Hepatocyte (in vitro differentiated cells): ENCODE results near the gene SPATC1L.

Experiments used
- EZH2 ChIP-seq: fragments of 200-600 bp; sonication (generic); IDR thresholded peaks from 2 replicates; pipeline ENCODE4 v1.6.1; 2016; ENCODE audit warnings: antibody characterized with exemption, mild to moderate bottlenecking, borderline replicate concordance
- EZH2phosphoT487 ChIP-seq: fragments of 200-600 bp; sonication (generic); IDR thresholded peaks from one replicate; pipeline ENCODE4 v1.6.1; 2018; ENCODE audit warnings: antibody characterized with exemption, mild to moderate bottlenecking, low read depth, moderate library complexity; ENCODE audit not compliant: unreplicated experiment, severe bottlenecking
- TF ChIP-seq, protein P1 (sequence below): fragments of 200-600 bp; sonication (generic); IDR thresholded peaks from 2 replicates; pipeline ENCODE4 v1.5.1; 2016; ENCODE audit warnings: antibody characterized with exemption, mild to moderate bottlenecking; ENCODE audit not compliant: poor library complexity

DNA sequence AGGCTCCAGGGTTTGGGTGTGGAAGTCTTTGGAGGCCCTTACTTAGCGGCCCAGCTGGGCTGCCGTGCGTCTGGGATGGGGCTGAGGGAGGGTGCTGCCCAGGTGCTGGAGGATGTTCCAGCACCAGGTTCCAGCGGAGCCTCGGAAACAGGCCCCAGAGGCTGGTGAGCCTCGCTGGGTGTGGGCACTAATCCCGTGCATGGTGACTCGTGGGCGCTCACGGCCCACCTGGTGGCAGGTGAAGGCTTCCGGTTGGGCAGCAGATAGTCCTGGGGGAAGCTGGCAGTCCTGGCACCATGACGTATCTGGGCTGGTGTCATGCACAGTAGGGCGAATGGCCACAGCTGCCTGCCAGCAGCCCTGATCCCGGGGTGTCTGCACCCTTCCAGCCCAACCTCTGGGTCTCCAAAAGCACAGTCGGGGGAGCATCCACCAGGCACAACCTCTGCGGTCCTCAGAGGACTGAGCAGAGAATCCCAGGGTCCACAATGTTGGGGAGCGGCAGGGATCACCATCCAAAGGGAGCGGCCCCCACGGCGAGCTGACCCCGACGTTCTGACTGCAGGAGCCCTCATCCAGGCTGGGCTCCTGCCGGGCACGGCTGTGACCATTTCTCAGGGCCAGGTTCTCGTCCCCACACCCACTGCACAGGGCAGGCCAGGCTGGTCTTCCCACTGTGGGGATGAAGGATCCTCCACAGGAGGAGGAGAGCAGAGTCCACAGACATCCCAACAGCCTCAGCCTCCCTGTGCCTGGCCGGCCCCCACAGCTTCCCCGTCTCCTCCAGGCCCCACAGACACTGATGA, 54.2 kb downstream of the SPATC1L start:
- TF ChIP-seq, protein P1, sequence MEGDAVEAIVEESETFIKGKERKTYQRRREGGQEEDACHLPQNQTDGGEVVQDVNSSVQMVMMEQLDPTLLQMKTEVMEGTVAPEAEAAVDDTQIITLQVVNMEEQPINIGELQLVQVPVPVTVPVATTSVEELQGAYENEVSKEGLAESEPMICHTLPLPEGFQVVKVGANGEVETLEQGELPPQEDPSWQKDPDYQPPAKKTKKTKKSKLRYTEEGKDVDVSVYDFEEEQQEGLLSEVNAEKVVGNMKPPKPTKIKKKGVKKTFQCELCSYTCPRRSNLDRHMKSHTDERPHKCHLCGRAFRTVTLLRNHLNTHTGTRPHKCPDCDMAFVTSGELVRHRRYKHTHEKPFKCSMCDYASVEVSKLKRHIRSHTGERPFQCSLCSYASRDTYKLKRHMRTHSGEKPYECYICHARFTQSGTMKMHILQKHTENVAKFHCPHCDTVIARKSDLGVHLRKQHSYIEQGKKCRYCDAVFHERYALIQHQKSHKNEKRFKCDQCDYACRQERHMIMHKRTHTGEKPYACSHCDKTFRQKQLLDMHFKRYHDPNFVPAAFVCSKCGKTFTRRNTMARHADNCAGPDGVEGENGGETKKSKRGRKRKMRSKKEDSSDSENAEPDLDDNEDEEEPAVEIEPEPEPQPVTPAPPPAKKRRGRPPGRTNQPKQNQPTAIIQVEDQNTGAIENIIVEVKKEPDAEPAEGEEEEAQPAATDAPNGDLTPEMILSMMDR, result no peak
- TF ChIP-seq EZH2, result no peak
- no peak for TF ChIP-seq EZH2phosphoT487
